GM12801 (cell line): ENCODE data around the gene CDKN2B-AS1.

Experiments
- CTCF ChIP-seq: IDR thresholded peaks from one replicate; pipeline ENCODE4 v1.5.1; 2011; ENCODE audit warnings: control low read depth; ENCODE audit not compliant: insufficient read length; ENCODE audit errors: extremely low read depth

CDKN2B-AS1 gene

GRCh38 chr9:22002038-22002437 lies 7.4 kb downstream of the CDKN2B-AS1 start:
- no peak for TF ChIP-seq CTCF

GRCh38 chr9:22005021-22005701 lies 10.6 kb downstream of the CDKN2B-AS1 start:
- TF ChIP-seq CTCF = no peak

- no peak for TF ChIP-seq CTCF
Measured at GRCh38 chr9:22005702-22006606, 11.4 kb downstream of the CDKN2B-AS1 start.

DNA sequence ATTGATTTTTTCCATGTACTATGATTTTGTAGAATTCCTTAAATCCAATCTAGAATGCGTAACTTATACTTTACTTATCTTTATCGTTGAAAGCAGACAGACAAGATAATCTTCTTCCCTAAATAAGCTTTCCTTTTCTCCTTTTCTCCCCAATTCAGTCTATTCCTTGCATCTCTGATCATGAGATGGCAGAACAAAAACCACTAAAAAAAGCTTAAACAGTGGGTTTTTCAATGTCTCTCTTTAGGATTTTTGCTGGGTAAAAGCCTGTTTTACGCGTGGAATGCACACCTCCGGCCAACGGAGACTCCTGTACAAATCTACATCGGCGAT lies 13.8 kb downstream of the CDKN2B-AS1 start:
- no peak for TF ChIP-seq CTCF

- peak; percentile 67 for TF ChIP-seq CTCF
Measured at GRCh38 chr9:22008717-22009505, 14.3 kb downstream of the CDKN2B-AS1 start, which contains the start of gene CDKN2B. CDKN2B (minus strand) TSS chr9:22009305; CDS start chr9:22008953, 352 bp downstream.

GRCh38 chr9:22009506-22009867 lies 14.9 kb downstream of the CDKN2B-AS1 start:
- no peak for TF ChIP-seq CTCF
